ENCODE data around the gene NDUFS6.

The NDUFS6 gene

DNA sequence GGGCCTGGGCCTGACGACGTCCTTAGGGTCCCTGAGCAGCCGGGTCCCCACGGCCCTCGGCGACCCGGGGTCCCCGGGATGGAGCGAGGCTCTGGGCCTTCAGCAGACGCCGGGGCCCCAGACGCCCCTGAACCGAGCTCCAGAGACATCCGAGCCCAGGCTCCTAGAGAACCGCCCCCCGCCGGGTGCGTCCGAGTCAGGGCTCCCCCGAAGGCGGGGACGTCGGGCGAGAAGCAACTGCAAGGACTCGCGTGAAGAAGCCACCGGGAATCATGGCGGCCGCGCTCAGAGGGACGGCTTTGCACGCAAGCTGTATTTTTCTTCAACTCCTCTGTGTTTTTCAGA lies 56.0 kb downstream of the NDUFS6 start:
- no peak for DNase-seq

DNA sequence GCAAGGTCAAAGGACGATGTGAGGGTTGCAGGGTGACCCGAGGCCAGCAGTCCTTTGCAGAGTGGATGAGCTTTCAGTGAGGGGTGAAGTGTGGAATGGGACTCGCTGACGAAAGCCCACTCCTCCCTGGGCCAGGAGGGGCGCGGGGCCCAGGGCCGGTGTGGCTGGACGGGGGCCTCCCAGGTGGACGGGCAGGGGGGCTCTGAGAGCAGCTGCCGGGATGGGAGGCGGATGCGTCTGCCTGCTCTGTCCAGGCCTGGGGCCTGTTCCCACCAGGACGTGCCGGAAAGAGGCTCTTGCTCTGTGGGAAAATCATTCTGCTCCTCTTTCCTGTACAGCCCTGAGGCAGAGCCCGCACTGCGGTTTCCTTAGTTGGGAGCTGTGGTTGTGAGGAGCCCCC lies 57.2 kb downstream of the NDUFS6 start:
- no peak for DNase-seq

DNA sequence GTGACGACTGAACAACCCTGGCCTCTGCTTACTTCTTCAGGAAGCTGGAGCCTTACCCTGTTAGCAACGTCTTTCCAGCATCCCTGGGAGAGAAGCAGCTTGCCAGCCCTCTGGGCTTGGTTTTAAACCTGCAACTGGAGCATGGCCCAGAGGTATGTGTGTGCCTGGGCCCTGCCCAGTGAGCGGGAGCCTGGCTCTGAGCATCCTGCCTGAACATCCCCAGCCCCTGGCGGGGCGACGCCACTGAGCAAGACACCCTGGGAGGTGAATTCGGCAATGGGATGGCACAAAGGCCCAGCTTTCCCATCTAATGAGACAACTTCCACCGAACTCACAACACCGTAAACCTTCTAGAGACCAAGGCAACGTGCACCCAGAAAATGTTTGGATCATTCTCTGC lies 57.9 kb downstream of the NDUFS6 start:
- DNase-seq: no peak

DNA sequence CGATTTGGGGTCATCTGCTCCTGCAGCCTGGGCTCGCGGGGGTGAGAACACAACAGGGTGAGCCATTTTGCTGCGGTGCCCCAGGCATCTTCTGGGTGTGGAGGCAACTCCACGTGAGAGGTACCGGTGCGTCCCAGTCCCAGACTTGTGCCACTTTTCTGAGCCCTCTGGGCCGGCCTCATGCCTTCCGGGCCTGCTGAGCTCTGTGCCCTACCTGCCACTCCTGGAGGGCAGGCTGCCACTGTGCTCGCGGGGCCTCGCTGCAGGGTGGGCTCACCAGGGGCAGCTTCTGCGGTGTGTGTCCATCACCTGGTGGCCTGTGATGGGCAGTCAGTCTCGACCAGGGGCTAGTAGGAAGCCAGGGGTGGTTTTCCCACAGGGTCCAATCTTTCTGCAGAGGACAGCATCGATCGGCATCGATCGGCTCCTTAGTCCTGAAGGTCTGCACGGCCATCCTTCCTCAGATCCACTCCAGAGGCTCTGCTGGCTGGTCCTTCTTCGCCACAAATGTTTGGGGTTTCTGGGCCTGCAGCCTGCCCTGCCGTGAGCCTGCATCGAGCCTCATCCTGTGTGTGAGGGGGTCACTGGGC lies 58.9 kb downstream of the NDUFS6 start:
- DNase-seq: no peak

DNA sequence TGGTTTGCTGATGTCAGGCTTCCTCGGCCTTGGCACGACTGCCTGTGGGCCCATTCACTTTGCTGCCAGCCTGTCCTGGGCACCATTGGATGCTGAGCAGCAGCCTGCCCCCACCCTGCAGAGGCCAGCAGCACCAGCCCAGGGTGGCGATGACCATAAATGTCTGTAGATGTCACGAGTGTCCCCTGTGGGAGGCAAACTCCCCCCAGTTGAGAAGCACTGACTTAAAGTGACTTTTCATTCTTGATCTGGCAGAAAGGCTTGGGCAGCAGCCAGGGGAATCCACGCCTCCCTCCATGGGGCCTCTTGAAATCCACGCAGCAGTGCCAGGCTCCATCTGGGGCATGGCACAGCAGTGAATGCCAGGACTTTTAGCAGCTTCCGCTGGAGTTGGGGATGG lies 59.7 kb downstream of the NDUFS6 start:
- DNase-seq: no peak

DNA sequence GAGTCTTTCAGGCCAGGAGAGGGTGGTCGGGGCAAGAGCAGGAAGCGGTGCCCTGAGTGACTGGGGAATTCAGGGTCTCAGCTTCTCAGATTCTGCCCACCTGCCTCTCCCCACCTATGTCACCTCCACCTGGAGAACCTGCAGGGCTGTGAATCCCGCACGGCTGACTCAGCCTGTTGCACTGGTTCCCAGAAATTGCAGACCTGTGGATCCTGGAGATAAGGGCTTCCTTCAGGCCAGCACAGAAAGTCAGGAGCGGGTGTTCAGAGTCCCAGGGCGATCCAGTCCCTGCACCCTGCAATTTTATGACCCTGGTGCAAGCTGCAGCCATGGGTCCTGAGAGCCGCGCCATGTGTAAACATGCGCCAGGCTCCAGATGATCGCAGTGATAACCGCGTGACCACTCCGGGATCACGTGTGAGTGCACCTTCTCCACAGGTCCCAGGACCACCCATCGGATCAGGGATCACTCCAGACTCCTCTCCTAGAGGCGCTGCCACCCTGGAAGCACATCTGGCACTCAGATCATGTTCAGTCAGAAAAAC lies 63.8 kb downstream of the NDUFS6 start:
- DNase-seq: no peak

DNA sequence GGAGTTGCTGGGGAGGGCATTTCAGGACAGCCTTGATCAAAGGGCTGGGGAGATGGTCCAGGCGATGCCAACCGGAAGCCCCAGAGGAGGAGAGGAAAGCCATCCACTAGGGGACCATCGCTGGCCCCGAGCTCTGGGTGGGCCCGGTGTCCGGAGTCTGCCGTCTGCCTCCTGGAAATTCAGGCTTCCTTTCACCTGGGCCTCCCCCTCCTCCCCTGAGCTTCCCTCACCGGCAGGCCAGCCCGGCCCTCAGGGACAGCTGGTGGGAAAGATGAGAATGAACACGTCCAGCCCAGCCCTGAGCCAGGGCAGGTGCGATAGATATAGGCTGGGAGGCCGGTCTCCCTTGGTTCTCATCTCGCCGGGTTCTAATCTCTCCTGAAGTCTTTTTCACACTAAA lies 64.3 kb downstream of the NDUFS6 start:
- DNase-seq: no peak

Data from NCI-H510A treated with DMSO at 0.1 percent for 48 hours (cell line).